Breast epithelium (tissue), 3 donors: Measurements from ENCODE around the gene SEC14L5.

Source experiments
- POLR2A ChIP-seq: fragments of 450-650 bp; IDR thresholded peaks from one replicate; pipeline ENCODE4 v1.6.1; 2016; ENCODE audit warnings: antibody characterized with exemption, mild to moderate bottlenecking, moderate library complexity
- TF ChIP-seq, protein P1 (sequence below), 3 donors: fragments of 450-650 bp; IDR thresholded peaks; one replicate each; pipeline ENCODE4 v1.5.1; 2016 to 2017; ENCODE audit warnings: antibody characterized with exemption in 3 of 3, mild to moderate bottlenecking in 3 of 3, moderate library complexity in 3 of 3

GRCh38 chr16:4935241-4935855 is 22.8 kb upstream of the SEC14L5 start:
- TF ChIP-seq, protein P1, sequence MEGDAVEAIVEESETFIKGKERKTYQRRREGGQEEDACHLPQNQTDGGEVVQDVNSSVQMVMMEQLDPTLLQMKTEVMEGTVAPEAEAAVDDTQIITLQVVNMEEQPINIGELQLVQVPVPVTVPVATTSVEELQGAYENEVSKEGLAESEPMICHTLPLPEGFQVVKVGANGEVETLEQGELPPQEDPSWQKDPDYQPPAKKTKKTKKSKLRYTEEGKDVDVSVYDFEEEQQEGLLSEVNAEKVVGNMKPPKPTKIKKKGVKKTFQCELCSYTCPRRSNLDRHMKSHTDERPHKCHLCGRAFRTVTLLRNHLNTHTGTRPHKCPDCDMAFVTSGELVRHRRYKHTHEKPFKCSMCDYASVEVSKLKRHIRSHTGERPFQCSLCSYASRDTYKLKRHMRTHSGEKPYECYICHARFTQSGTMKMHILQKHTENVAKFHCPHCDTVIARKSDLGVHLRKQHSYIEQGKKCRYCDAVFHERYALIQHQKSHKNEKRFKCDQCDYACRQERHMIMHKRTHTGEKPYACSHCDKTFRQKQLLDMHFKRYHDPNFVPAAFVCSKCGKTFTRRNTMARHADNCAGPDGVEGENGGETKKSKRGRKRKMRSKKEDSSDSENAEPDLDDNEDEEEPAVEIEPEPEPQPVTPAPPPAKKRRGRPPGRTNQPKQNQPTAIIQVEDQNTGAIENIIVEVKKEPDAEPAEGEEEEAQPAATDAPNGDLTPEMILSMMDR (IDR thresholded peaks at IDR 0.05) = no peak
- no peak for TF ChIP-seq POLR2A
